Stomach (tissue), 9 donors: ENCODE results near the gene PDE4D. TPM values are rescaled to one million over a fixed set of nuclear protein-coding genes. Genes with fewer than 3 reads are reported as not detected.

Source experiments
- DNase-seq, 2 donors: peaks; one replicate each; pipeline versions ENCODE4 v3.0.0 to v3.0.0-alpha.2; 2013 to 2019
- H3K27ac ChIP-seq, 5 donors: fragments of 200-600 bp in 4 of 5; sonication (generic) in 4 of 5; one replicate each; pipeline ENCODE4 v1.5.1; 2013 to 2019; ENCODE audit warnings: mild to moderate bottlenecking in 1 of 5, moderate library complexity in 1 of 5
- H3K27me3 ChIP-seq, 3 donors: fragments of 200-600 bp; sonication (generic); one replicate each; pipeline ENCODE4 v1.5.1; 2017 to 2019; ENCODE audit warnings: mixed run types in 1 of 3
- H3K36me3 ChIP-seq, 4 donors: fragments of 200-600 bp; sonication (generic); 1 replicate in 3 of 4; 2 replicates in 1 of 4; pipeline ENCODE4 v1.5.1; 2016 to 2019
- H3K4me1 ChIP-seq, 4 donors: fragments of 200-600 bp; sonication (generic); one replicate each; pipeline ENCODE4 v1.5.1; 2016 to 2019
- H3K4me3 ChIP-seq, 4 donors: fragments of 200-600 bp; sonication (generic) in 3 of 4; one replicate each; pipeline ENCODE4 v1.5.1; 2016 to 2019; ENCODE audit warnings: mild to moderate bottlenecking in 1 of 4
- H3K9me3 ChIP-seq, 4 donors: fragments of 200-600 bp; sonication (generic); one replicate each; pipeline ENCODE4 v1.5.1; 2016 to 2019
- EP300 ChIP-seq: sonication (generic); formaldehyde crosslinking; IDR thresholded peaks from one replicate; pipeline ENCODE4 v1.6.1; 2017; ENCODE audit warnings: antibody characterized with exemption
- POLR2A ChIP-seq, 4 donors: fragments of 450-650 bp; IDR thresholded peaks; one replicate each; pipeline ENCODE4 v1.6.1; 2016; ENCODE audit warnings: antibody characterized with exemption in 4 of 4, control low read depth in 2 of 4, mild to moderate bottlenecking in 1 of 4, moderate library complexity in 1 of 4
- POLR2AphosphoS5 ChIP-seq, 3 donors: sonication (generic); formaldehyde crosslinking; IDR thresholded peaks; one replicate each; pipeline ENCODE4 v1.6.1; 2016; ENCODE audit warnings: antibody characterized with exemption in 3 of 3
- WGBS, 5 donors: extraction: QIAGEN DNeasy Blood & Tissue Kit in 3 of 5; methylation state at CpG; one replicate each; pipeline versions ENCODE4 v1.1.5 to v1.1.7; 2013 to 2018; 5-methylcytosine and 5-hydroxymethylcytosine counted together
- intact Hi-C: fragments of 100-400 bp; cut with DNase I; formaldehyde crosslinking; loops from one replicate; pipeline ENCODE4 v1.15.1; 2023; ENCODE audit warnings: low total_unique reads
- polyA plus RNA-seq, 3 donors: library from polyadenylated mRNA; stranded (reverse); fragments of 200-250 nt; gene quantifications; one replicate each; pipeline ENCODE4 v1.2.3, GENCODE V29; 2013
- total RNA-seq, 5 donors: library from RNA; depleted of rRNA; stranded (reverse); fragments of >200 nt; gene quantifications; one replicate each; pipeline versions ENCODE4 v1.1.0 to v1.2.3, GENCODE V29; 2014 to 2016
- TF ChIP-seq, protein P1 (sequence below), 7 experiments: fragments of 450-650 bp in 4 of 7; fragments of 200-600 bp in 3 of 7; sonication (generic) in 3 of 7; IDR thresholded peaks; one replicate each; pipeline ENCODE4 v1.5.1; 2016 to 2019; ENCODE audit warnings: antibody characterized with exemption in 7 of 7, control low read depth in 2 of 7, mild to moderate bottlenecking in 1 of 7
- donor health status: healthy with polysubstance abuse.
- donor health status: Bipolar disorder and iron deficiency.
- donor health status: healthy.

The PDE4D gene
- total and polyA plus RNA-seq, 8 donors = 3.1 to 147 (median 97.3) TPM

DNA sequence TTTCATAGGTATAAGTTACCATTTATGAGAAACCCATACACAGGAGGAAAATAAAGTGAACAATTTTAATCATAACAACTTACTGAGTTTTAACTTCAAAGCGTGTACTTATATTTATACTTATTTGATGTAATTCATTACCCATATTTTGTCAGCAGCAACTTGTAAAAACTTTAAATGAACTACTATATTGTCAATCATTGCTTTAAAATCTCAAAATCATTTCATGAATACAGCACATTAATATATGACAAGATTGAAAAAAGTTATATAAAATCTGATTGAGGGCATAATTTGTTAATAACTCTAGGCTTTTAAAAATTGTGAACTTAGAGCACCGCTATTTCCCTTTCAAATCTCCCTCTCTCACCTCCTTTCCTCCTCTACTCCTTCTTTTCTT, 573.1 kb downstream of the PDE4D start:
- no peaks in the 10 kb centered on the region for H3K36me3 ChIP-seq
- no peaks in the 10 kb centered on the region for H3K9me3 ChIP-seq
- H3K27ac ChIP-seq = no peak overlapping the region
- TF ChIP-seq POLR2A (IDR thresholded peaks at IDR 0.05) (no peak), EP300 (no peak), POLR2AphosphoS5 (IDR thresholded peaks at IDR 0.05) (no peak)
- TF ChIP-seq, protein P1, sequence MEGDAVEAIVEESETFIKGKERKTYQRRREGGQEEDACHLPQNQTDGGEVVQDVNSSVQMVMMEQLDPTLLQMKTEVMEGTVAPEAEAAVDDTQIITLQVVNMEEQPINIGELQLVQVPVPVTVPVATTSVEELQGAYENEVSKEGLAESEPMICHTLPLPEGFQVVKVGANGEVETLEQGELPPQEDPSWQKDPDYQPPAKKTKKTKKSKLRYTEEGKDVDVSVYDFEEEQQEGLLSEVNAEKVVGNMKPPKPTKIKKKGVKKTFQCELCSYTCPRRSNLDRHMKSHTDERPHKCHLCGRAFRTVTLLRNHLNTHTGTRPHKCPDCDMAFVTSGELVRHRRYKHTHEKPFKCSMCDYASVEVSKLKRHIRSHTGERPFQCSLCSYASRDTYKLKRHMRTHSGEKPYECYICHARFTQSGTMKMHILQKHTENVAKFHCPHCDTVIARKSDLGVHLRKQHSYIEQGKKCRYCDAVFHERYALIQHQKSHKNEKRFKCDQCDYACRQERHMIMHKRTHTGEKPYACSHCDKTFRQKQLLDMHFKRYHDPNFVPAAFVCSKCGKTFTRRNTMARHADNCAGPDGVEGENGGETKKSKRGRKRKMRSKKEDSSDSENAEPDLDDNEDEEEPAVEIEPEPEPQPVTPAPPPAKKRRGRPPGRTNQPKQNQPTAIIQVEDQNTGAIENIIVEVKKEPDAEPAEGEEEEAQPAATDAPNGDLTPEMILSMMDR (IDR thresholded peaks at IDR 0.05) = no peak
- intact Hi-C loops = no loop called here
- no peak for DNase-seq
- H3K4me3 ChIP-seq = no peak overlapping the region
- no peaks in the 10 kb centered on the region for H3K27me3 ChIP-seq
- peaks cover 11 to 43% (median 21%) of the 10 kb centered on the region in 4 donors for H3K4me1 ChIP-seq
- 93 to 99% (median 95%) methylated on average over 2 of the region's 2 CpGs for WGBS, 5 donors

DNA sequence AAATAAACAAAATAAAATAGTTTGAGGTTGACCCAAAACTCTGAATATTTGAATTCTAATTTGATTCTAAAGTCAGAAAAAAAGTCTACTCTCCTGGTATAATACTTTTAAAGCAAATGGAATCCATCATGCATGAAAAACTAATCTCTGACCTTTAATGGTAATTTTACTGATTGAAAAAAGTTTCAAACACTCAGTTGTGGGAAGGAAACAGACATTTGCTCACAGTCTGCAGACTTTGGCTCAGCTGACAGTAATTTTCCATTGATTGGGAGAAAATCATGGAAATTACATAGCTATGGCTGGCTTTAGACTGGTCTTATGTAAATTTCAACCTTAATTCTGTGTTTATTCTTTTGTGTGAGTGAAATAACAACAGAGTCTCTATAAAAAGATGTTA, 574.3 kb downstream of the PDE4D start:
- Histone ChIP-seq H3K4me3 (no peak overlapping the region), H3K4me1 (peaks cover 11 to 43% (median 21%) of the 10 kb centered on the region in 4 donors), H3K36me3 (no peaks in the 10 kb centered on the region), H3K27ac (no peak overlapping the region), H3K9me3 (no peaks in the 10 kb centered on the region), H3K27me3 (no peaks in the 10 kb centered on the region)
- no peak for DNase-seq
- intact Hi-C loops = no loop called here
- TF ChIP-seq POLR2A (IDR thresholded peaks at IDR 0.05) (no peak), EP300 (no peak), POLR2AphosphoS5 (IDR thresholded peaks at IDR 0.05) (no peak)
- TF ChIP-seq, protein P1 (IDR thresholded peaks at IDR 0.05) = no peak

- Histone ChIP-seq H3K27ac (peak overlapping the region in 4 of 5 donors; percentile 54 to 81 (median 66)), H3K4me1 (peaks cover 11 to 43% (median 21%) of the 10 kb centered on the region in 4 donors), H3K36me3 (no peaks in the 10 kb centered on the region), H3K9me3 (no peaks in the 10 kb centered on the region), H3K4me3 (no peak overlapping the region), H3K27me3 (no peaks in the 10 kb centered on the region)
- WGBS, 5 donors = 10 to 22% (median 17%) methylated on average over 4 of the region's 4 CpGs
- DNase-seq = no peak
- intact Hi-C loops = no loop called here
- TF ChIP-seq, protein P1 (IDR thresholded peaks at IDR 0.05) = no peak
- no peak for TF ChIP-seq POLR2A (IDR thresholded peaks at IDR 0.05)
- no peak for TF ChIP-seq EP300
- no peak for TF ChIP-seq POLR2AphosphoS5 (IDR thresholded peaks at IDR 0.05)
Observed at GRCh38 chr5:59317774-59318205, 575.7 kb downstream of the PDE4D start.

- peak; percentile 96 for TF ChIP-seq EP300
- TF ChIP-seq, protein P1 (IDR thresholded peaks at IDR 0.05) = no peak
- peak in 2 of 3 donors; percentile 30 to 71 for TF ChIP-seq POLR2AphosphoS5 (IDR thresholded peaks at IDR 0.05)
- no peak for TF ChIP-seq POLR2A (IDR thresholded peaks at IDR 0.05)
- intact Hi-C loops = no loop called here
- peak in 1 of 2 donors; percentile 65 for DNase-seq
- Histone ChIP-seq H3K9me3 (no peaks in the 10 kb centered on the region), H3K36me3 (no peaks in the 10 kb centered on the region), H3K27ac (peak overlapping the region in 4 of 5 donors; percentile 54 to 81 (median 66)), H3K4me1 (peaks cover 11 to 39% (median 21%) of the 10 kb centered on the region in 4 donors), H3K27me3 (no peaks in the 10 kb centered on the region), H3K4me3 (no peak overlapping the region)
- WGBS, 5 donors = 21 to 35% (median 25%) methylated on average over 6 of the region's 6 CpGs
Observed at GRCh38 chr5:59317023-59317773, 576.3 kb downstream of the PDE4D start.
